DND-41 (cell line): ENCODE measurements around the gene LRRC4B.

Source experiments
- EZH2 ChIP-seq: IDR thresholded peaks from 3 replicates; pipeline ENCODE4 v1.6.1; 2012; ENCODE audit warnings: borderline replicate concordance, low read depth, mild to moderate bottlenecking, moderate library complexity, low read length, inconsistent platforms; ENCODE audit not compliant: severe bottlenecking
- TF ChIP-seq, protein P1 (sequence below): IDR thresholded peaks from 2 replicates; pipeline ENCODE4 v1.5.1; 2012; ENCODE audit warnings: borderline replicate concordance, low read length, moderate library complexity, mild to moderate bottlenecking; ENCODE audit not compliant: poor library complexity, severe bottlenecking; ENCODE audit errors: extremely low read depth

DNA sequence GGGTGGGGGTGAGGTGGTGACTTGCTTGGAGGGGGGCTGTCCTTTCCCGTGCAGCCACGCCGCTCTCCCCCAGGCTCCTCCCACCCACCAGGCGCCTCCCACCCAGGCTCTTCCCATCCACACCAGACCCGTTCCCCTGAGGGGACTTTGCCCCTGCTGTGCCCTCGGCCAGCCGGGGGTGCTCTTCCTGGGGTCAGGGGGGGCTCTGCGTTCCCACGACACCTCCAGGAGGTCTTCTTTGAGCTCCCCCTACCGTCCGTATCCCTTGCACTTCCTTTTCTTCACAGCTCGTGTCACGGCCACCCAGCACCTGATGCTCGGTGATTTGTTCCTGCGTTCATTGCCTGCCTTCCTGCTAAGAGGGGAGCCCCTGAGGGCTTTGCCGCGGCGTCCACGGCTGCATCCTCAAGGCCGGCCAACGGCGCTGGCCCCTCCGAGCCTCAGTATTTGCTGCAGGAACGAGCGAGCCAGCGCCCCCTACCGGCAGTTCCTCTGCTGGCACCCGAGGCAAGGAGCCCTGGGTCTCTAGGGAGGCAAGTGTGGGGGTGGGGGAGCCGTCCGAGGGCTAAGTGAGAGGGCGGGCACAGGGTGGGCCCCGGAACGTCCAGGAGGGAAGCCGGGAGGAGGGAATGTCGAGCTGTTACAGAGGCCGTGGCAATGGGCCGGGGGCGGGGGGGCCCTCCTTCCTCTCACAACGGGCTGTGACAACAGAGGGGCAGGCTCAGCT is 11.8 kb downstream of the LRRC4B start:
- TF ChIP-seq, protein P1, sequence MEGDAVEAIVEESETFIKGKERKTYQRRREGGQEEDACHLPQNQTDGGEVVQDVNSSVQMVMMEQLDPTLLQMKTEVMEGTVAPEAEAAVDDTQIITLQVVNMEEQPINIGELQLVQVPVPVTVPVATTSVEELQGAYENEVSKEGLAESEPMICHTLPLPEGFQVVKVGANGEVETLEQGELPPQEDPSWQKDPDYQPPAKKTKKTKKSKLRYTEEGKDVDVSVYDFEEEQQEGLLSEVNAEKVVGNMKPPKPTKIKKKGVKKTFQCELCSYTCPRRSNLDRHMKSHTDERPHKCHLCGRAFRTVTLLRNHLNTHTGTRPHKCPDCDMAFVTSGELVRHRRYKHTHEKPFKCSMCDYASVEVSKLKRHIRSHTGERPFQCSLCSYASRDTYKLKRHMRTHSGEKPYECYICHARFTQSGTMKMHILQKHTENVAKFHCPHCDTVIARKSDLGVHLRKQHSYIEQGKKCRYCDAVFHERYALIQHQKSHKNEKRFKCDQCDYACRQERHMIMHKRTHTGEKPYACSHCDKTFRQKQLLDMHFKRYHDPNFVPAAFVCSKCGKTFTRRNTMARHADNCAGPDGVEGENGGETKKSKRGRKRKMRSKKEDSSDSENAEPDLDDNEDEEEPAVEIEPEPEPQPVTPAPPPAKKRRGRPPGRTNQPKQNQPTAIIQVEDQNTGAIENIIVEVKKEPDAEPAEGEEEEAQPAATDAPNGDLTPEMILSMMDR = peak; percentile 84
- TF ChIP-seq EZH2 = no peak
